ENCODE results near the gene FOXP1. TPM values are rescaled to one million over a fixed set of nuclear protein-coding genes. Genes with fewer than 3 reads are reported as not detected.

Gene FOXP1
- total RNA-seq, 1 donor from 2014 or later = 31.1 TPM

DNA sequence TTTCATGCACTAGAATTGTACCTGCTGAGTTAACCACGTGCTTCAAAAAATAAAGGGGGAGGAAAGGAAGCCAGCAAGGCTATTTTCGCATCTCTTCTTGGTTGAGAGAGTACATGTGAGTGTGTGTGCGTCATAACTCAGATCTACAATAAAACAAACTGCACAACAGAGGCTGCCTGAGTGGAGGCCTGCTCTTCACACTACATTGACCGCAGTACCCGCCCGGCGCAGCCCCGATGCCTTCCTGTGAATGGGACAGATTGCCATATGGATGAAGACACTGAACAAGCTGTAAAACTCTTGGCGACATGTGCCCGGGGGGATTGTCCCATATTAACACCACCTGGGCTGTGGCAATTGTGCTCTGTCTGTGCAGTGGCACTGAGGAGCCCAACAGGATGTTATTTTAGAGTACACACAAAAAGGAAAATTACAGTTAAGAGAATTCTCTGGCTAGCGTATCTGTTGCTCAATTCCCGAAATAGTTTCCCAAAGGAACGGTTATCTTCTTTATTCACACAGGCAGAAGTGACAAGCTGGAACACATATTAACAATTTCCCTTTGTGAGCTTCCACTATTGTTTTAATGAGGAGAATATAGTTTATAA lies 551.5 kb downstream of the FOXP1 start:
- H3K9me3 Mint-ChIP-seq (ENCODE audit: unreplicated experiment) = peaks cover 9% of the 10 kb centered on the region
- TF ChIP-seq CTCF (IDR thresholded peaks at IDR 0.05; ENCODE audit: partially characterized antibody, unreplicated experiment) = no peak
- no peaks in the 10 kb centered on the region for H3K36me3 Mint-ChIP-seq (ENCODE audit: unreplicated experiment)
- peak overlapping the region; percentile 66 for H3K4me3 Mint-ChIP-seq (ENCODE audit: unreplicated experiment)
- peaks cover 36% of the 10 kb centered on the region for H3K4me1 Mint-ChIP-seq (ENCODE audit: low read depth, unreplicated experiment)
- peak; percentile 60 for DNase-seq
- peak overlapping the region; percentile 67 for H3K27ac Mint-ChIP-seq (ENCODE audit: unreplicated experiment)
- no peaks in the 10 kb centered on the region for H3K27me3 Mint-ChIP-seq (ENCODE audit: unreplicated experiment)

DNA sequence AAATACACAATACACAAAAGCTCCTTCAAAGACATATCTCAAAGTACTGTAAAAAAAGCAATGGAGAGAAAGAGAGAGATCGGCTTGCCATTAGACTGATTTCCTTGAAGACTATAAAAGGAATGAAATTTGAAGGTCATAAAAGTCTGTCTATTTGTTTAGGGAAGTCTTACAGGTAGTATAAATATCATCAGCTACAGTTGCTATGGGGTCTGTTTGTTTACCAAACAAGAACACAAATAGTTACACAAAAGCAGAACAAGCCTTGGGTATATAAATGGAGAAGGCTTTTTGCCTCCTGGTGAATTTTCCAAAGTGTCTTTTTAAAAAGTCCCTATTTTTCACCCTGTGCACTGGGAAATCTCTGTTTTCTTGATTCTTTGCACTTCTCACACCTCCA lies 552.3 kb downstream of the FOXP1 start:
- H3K27ac Mint-ChIP-seq (ENCODE audit: unreplicated experiment) = peak overlapping the region; percentile 67

GRCh38 chr3:71030748-71031147 lies 552.8 kb downstream of the FOXP1 start:
- Mint-ChIP-seq H3K4me1 (ENCODE audit: low read depth, unreplicated experiment) (peaks cover 36% of the 10 kb centered on the region), H3K4me3 (ENCODE audit: unreplicated experiment) (no peak overlapping the region), H3K27me3 (ENCODE audit: unreplicated experiment) (no peaks in the 10 kb centered on the region), H3K9me3 (ENCODE audit: unreplicated experiment) (peaks cover 8% of the 10 kb centered on the region), H3K27ac (ENCODE audit: unreplicated experiment) (peak overlapping the region; percentile 13), H3K36me3 (ENCODE audit: unreplicated experiment) (no peaks in the 10 kb centered on the region)
- no peak for DNase-seq
- TF ChIP-seq CTCF (IDR thresholded peaks at IDR 0.05; ENCODE audit: partially characterized antibody, unreplicated experiment) = no peak

More for the DNA sequence above, 552.3 kb downstream of the FOXP1 start:
- TF ChIP-seq CTCF (IDR thresholded peaks at IDR 0.05; ENCODE audit: partially characterized antibody, unreplicated experiment) = no peak
- H3K4me3 Mint-ChIP-seq (ENCODE audit: unreplicated experiment) = no peak overlapping the region
- no peaks in the 10 kb centered on the region for H3K36me3 Mint-ChIP-seq (ENCODE audit: unreplicated experiment)
- H3K9me3 Mint-ChIP-seq (ENCODE audit: unreplicated experiment) = peaks cover 9% of the 10 kb centered on the region
- no peak for DNase-seq
- no peaks in the 10 kb centered on the region for H3K27me3 Mint-ChIP-seq (ENCODE audit: unreplicated experiment)
- peaks cover 36% of the 10 kb centered on the region for H3K4me1 Mint-ChIP-seq (ENCODE audit: low read depth, unreplicated experiment)

DNA sequence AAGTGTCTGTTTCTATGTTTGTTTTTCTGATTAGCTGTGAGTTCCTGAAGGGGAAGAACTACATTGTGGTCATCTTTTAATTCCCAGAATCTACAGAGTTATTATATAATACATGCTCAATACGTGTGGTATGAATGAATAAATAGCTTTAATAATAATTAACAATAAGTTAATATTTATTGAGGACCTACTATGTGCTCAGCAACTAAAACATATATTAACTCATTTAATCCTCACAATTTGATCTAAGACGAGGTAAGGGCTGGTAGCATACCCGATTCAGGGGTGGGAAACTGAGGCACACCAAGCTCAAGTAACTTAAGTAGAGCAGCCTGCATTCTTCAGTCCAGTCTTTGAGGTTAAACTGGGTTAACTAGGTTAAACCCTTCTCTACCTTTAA lies 553.8 kb downstream of the FOXP1 start:
- no peak overlapping the region for H3K4me3 Mint-ChIP-seq (ENCODE audit: unreplicated experiment)
- H3K9me3 Mint-ChIP-seq (ENCODE audit: unreplicated experiment) = peaks cover 8% of the 10 kb centered on the region

More for the DNA sequence above, 553.8 kb downstream of the FOXP1 start:
- Mint-ChIP-seq H3K36me3 (ENCODE audit: unreplicated experiment) (no peaks in the 10 kb centered on the region), H3K4me1 (ENCODE audit: low read depth, unreplicated experiment) (peaks cover 36% of the 10 kb centered on the region), H3K27me3 (ENCODE audit: unreplicated experiment) (no peaks in the 10 kb centered on the region), H3K27ac (ENCODE audit: unreplicated experiment) (no peak overlapping the region)
- TF ChIP-seq CTCF (IDR thresholded peaks at IDR 0.05; ENCODE audit: partially characterized antibody, unreplicated experiment) = no peak
- DNase-seq = no peak

All from glutamatergic neuron (in vitro differentiated cells).